SK-N-SH (cell line): Measurements from ENCODE around the gene RORB. TPM values are rescaled to one million over a fixed set of nuclear protein-coding genes. Genes with fewer than 3 reads are reported as not detected.

Experiments used
- CTCF ChIA-PET: fragments of 300-600, 350-600 bp; formaldehyde crosslinking; extraction: SDS; loops from one replicate; lab custom pipeline; 2021; lab: Yijun Ruan, JAX
- POLR2A ChIA-PET: fragments of 350-600 bp; sonication (Branson Sonifier 250); formaldehyde crosslinking; extraction: SDS; loops from one replicate; lab custom pipeline; 2020; ENCODE audit warnings: antibody characterized with exemption, inconsistent platforms; lab: Yijun Ruan, JAX
- DNase-seq: peaks from one replicate; pipeline ENCODE4 v3.0.0; 2012
- H2AFZ ChIP-seq: fragments of 200-600 bp; sonication (generic); 2 replicates; pipeline ENCODE4 v1.8.1; 2016; ENCODE audit warnings: antibody characterized with exemption, mild to moderate bottlenecking, low read depth
- H3F3A ChIP-seq: fragments of 200-600 bp; sonication (generic); replicated peaks from 2 replicates; pipeline ENCODE3; 2016; ENCODE audit warnings: antibody characterized with exemption, mild to moderate bottlenecking; ENCODE audit not compliant: insufficient read depth
- H3K27ac ChIP-seq, 2 experiments: fragments of 200-500 bp in 1 of 2; fragments of 200-600 bp in 1 of 2; sonication (Bioruptor generic) in 1 of 2; sonication (generic), shearing (Covaris generic) in 1 of 2; 2 replicates each; pipeline versions ENCODE4 v1.5.1 to v1.6.1; 2014 to 2016; ENCODE audit warnings: low read depth in 2 of 2, inconsistent platforms in 1 of 2, low read length in 1 of 2, mild to moderate bottlenecking in 1 of 2, mixed read lengths in 1 of 2
- H3K27me3 ChIP-seq: fragments of 200-600 bp; sonication (generic), shearing (Covaris generic); 2 replicates; pipeline ENCODE4 v1.6.1; 2016; ENCODE audit warnings: mixed run types; ENCODE audit not compliant: insufficient read depth
- H3K36me3 ChIP-seq, 2 experiments: fragments of 200-500 bp in 1 of 2; fragments of 200-600 bp in 1 of 2; sonication (Bioruptor generic) in 1 of 2; sonication (generic) in 1 of 2; replicated peaks in 1 of 2; 2 replicates each; pipeline versions ENCODE3 to v1.5.1; 2014 to 2016; ENCODE audit warnings: low read length in 1 of 2, mild to moderate bottlenecking in 1 of 2; ENCODE audit not compliant: insufficient read depth in 2 of 2, control insufficient read depth in 1 of 2
- H3K4me1 ChIP-seq, 2 experiments: fragments of 200-500 bp in 1 of 2; fragments of 200-600 bp in 1 of 2; sonication (Bioruptor generic) in 1 of 2; sonication (generic), shearing (Covaris generic) in 1 of 2; 2 replicates each; pipeline versions ENCODE4 v1.5.1 to v1.6.1; 2014 to 2016; ENCODE audit warnings: low read depth in 1 of 2, low read length in 1 of 2, mixed run types in 1 of 2; ENCODE audit not compliant: insufficient read depth in 2 of 2, control insufficient read depth in 1 of 2
- H3K4me2 ChIP-seq: fragments of 200-600 bp; sonication (generic), shearing (Covaris generic); 2 replicates; pipeline ENCODE4 v1.6.1; 2017; ENCODE audit warnings: mixed run types
- H3K4me3 ChIP-seq, 2 experiments: fragments of 200-500 bp in 1 of 2; fragments of 200-600 bp in 1 of 2; sonication (Bioruptor generic) in 1 of 2; sonication (generic), shearing (Covaris generic) in 1 of 2; 2 replicates each; pipeline versions ENCODE4 v1.5.1 to v1.8.1; 2014 to 2016; ENCODE audit warnings: low read depth in 2 of 2, inconsistent platforms in 1 of 2, low read length in 1 of 2, mild to moderate bottlenecking in 1 of 2, mixed read lengths in 1 of 2, moderate library complexity in 1 of 2
- H3K79me2 ChIP-seq: fragments of 200-600 bp; sonication (generic); 2 replicates; pipeline ENCODE4 v1.8.1; 2017; ENCODE audit warnings: mild to moderate bottlenecking; ENCODE audit not compliant: insufficient read depth
- H3K9ac ChIP-seq: fragments of 200-600 bp; sonication (generic); 2 replicates; pipeline ENCODE4 v1.6.1; 2017; ENCODE audit warnings: mixed run types
- H3K9me2 ChIP-seq: fragments of 200-600 bp; sonication (generic); 2 replicates; pipeline ENCODE4 v1.6.1; 2017; ENCODE audit warnings: mixed run types
- H3K9me3 ChIP-seq: fragments of 200-600 bp; sonication (generic); 2 replicates; pipeline ENCODE4 v1.6.1; 2017; ENCODE audit warnings: mixed run types, mild to moderate bottlenecking, moderate library complexity
- H4K20me1 ChIP-seq: fragments of 200-600 bp; sonication (generic); 2 replicates; pipeline ENCODE4 v1.6.1; 2017; ENCODE audit warnings: mild to moderate bottlenecking, mixed run types; ENCODE audit not compliant: insufficient read depth
- CHD2 ChIP-seq: fragments of 150-350 bp; IDR thresholded peaks from 2 replicates; pipeline ENCODE4 v1.6.1; 2018; ENCODE audit warnings: low read length; ENCODE audit not compliant: partially characterized antibody
- FOXJ3 ChIP-seq: sonication (generic); formaldehyde crosslinking; IDR thresholded peaks from 2 replicates; pipeline ENCODE4 v1.5.1; 2020; ENCODE audit warnings: mild to moderate bottlenecking, missing genetic modification reagents
- GATA2 ChIP-seq: sonication (generic); formaldehyde crosslinking; IDR thresholded peaks from 2 replicates; pipeline ENCODE4 v1.5.0; 2020; ENCODE audit warnings: mild to moderate bottlenecking, missing genetic modification reagents
- MXI1 ChIP-seq: IDR thresholded peaks from 2 replicates; pipeline ENCODE4 v1.6.1; 2012; ENCODE audit warnings: mild to moderate bottlenecking, low read depth, low read length, improper control_type of control experiment
- RAD21 ChIP-seq: IDR thresholded peaks from 2 replicates; pipeline ENCODE4 v1.6.1; 2012; ENCODE audit warnings: mild to moderate bottlenecking, low read length
- YY1 ChIP-seq: IDR thresholded peaks from 2 replicates; pipeline ENCODE4 v1.4.0; 2012; ENCODE audit warnings: low read depth, mild to moderate bottlenecking
- WGBS: methylation state at CpG from one replicate; pipeline ENCODE4 v1.1.6; 2017; ENCODE audit warnings: low lambda C conversion rate; 5-methylcytosine and 5-hydroxymethylcytosine counted together
- polyA plus RNA-seq, 3 experiments: library from polyadenylated mRNA; depleted of rRNA; stranded (reverse); fragments of >200 nt; gene quantifications; 2 replicates each; pipeline ENCODE4 v1.2.3, GENCODE V29; 2012
- TF ChIP-seq, protein P1 (sequence below): IDR thresholded peaks from 2 replicates; pipeline ENCODE4; 2012

RORB gene
- polyA plus RNA-seq, 1 of the 3 experiments (the other 2 are of a cell fraction): 0.13 TPM

DNA sequence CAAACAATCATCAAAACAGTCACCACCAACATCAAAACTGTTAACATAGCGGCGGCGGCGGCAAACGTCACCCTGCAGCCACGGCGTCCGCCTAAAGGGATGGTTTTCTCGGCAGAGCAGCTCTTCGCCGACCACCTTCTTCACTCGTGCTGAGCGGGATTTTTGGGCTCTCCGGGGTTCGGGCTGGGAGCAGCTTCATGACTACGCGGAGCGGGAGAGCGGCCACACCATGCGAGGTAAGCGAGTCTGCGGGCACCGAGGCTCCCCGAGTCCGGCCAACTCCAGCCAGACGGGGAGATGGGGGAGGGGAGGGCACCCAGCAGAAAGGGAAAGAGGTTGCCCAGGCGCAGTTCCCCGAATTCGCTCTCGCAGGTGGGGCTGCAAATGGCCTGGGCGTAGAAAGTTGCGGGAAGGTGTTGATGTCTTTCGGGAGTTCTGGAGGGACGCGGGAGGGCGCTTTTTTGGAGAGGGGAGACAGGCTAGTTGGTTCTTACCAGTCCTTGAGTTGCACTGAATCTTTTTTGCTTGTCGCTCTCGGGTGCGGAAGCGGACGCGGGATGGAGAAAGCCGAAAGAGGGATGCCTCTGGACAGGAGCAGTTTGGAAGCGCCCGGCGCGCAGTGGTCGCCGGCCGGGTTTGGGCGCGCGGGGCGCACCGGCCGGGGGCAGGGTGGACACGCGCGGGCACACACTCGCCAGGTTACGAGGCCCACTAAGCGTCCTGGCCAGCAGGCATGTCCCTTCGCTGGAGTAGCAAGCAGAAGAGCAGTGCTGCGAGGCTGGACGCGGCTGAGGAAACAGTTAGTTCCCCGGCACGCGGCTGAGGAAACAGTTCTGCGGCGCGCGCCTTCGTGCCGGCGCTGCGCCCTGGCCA is 849 bp downstream of the RORB start:
- Histone ChIP-seq H3K9ac (no peak overlapping the region), H4K20me1 (no peaks in the 10 kb centered on the region), H3K36me3 (no peaks in the 10 kb centered on the region), H2AFZ (peak overlapping the region; percentile 99), H3K4me2 (peak overlapping the region; percentile 100), H3K9me3 (no peaks in the 10 kb centered on the region), H3K4me3 (peak overlapping the region; percentile 55 to 78), H3K9me2 (no peaks in the 10 kb centered on the region), H3K79me2 (no peaks in the 10 kb centered on the region), H3K27ac (peak overlapping the region in 1 of 2 experiments; percentile 71; a peak in 2 of 4 replicates), H3F3A (no peaks in the 10 kb centered on the region), H3K4me1 (peaks cover 0 to 4% of the 10 kb centered on the region in 2 experiments; a peak in 2 of 4 replicates), H3K27me3 (peaks cover 53% of the 10 kb centered on the region)
- peak; percentile 48 for TF ChIP-seq CHD2
- no peak for TF ChIP-seq FOXJ3 (CRISPR knock-in tag)
- ChIA-PET POLR2A (interaction anchor here (1.1 kb wide), 1 partner anchor 13 kb away, joined by 3 read pairs; no protein-coding TSS in a partner anchor), CTCF (interaction anchor here (2.5 kb wide), 1 partner anchor 72 kb away, joined by 16 read pairs; no protein-coding TSS in a partner anchor)
- peak; percentile 62 for DNase-seq
- 2% methylated on average over 37 of the region's 77 CpGs for WGBS

DNA sequence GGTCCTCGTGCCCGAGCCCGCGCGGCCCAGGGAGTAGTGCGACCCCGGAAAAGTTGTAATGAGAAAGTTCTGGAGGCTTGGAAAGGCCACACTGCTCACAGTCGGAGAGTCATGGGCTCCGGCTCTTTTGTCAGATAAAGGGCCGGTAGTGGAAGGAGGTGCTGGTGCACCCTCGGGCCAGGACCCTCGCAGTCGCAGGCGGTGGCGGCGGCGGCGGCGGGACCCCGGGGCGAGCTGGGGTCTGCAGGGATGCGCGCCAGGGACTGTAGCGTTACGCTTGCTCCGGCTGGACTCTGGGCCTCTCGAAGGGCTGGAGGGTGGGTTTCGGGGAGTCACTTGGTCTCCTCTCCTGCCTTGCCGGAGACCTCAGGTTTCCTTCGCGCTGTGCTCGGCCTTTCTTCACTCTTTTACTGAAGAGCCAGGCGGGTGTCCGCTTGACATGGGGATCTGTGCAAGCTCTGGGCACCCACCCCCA is 1.5 kb downstream of the RORB start:
- peaks cover 0 to 4% of the 10 kb centered on the region in 2 experiments; a peak in 2 of 4 replicates for H3K4me1 ChIP-seq
- TF ChIP-seq GATA2 (CRISPR knock-in tag): no peak
- no peak for TF ChIP-seq YY1
- TF ChIP-seq RAD21: no peak
- TF ChIP-seq MXI1: no peak
- TF ChIP-seq, protein P1, sequence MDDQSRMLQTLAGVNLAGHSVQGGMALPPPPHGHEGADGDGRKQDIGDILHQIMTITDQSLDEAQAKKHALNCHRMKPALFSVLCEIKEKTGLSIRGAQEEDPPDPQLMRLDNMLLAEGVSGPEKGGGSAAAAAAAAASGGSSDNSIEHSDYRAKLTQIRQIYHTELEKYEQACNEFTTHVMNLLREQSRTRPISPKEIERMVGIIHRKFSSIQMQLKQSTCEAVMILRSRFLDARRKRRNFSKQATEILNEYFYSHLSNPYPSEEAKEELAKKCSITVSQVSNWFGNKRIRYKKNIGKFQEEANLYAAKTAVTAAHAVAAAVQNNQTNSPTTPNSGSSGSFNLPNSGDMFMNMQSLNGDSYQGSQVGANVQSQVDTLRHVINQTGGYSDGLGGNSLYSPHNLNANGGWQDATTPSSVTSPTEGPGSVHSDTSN: no peak
- peak overlapping the region in 1 of 2 experiments; percentile 71; a peak in 1 of 4 replicates for H3K27ac ChIP-seq
- no peaks in the 10 kb centered on the region for H3K9me3 ChIP-seq
- peak overlapping the region; percentile 100 for H3K4me2 ChIP-seq
- H3K4me3 ChIP-seq: peak overlapping the region; percentile 55 to 78
- H3K36me3 ChIP-seq: no peaks in the 10 kb centered on the region
- WGBS: 1% methylated on average over 23 of the region's 34 CpGs
- H3K27me3 ChIP-seq: peaks cover 53% of the 10 kb centered on the region
- H3F3A ChIP-seq: no peaks in the 10 kb centered on the region
- no peak for DNase-seq
- H3K79me2 ChIP-seq: no peaks in the 10 kb centered on the region
- no peak overlapping the region for H3K9ac ChIP-seq
- no peak overlapping the region for H2AFZ ChIP-seq
- H3K9me2 ChIP-seq: no peaks in the 10 kb centered on the region
- ChIA-PET POLR2A (interaction anchor here (2.0 kb wide), 1 partner anchor 71 kb away, joined by 9 read pairs; no protein-coding TSS in a partner anchor), CTCF (interaction anchor here (1.0 to 2.5 kb wide), 3 partner anchors 35 to 244 kb away, joined by 4 to 16 read pairs (median 14); no protein-coding TSS in a partner anchor)
- no peaks in the 10 kb centered on the region for H4K20me1 ChIP-seq
